Measurements from ENCODE around the gene RBM28. TPM values are rescaled to one million over a fixed set of nuclear protein-coding genes. Genes with fewer than 3 reads are reported as not detected.

RBM28 gene
- total and polyA plus RNA-seq, 2 of the 8 experiments (the other 6 are each of a cell fraction or from before 2014, with no cell fraction given): 12.8 to 65.3 TPM

GRCh38 chr7:128323459-128324367 is 20.0 kb downstream of the RBM28 start:
- H3K9me3 ChIP-seq (ENCODE audit: insufficient read depth in 2 of 2, low read depth in 1 of 2, low read length in 1 of 2): no peaks in the 10 kb centered on the region
- CTCF ChIA-PET (ENCODE audit: partially characterized antibody): interaction anchor here (0.8 to 5.0 kb wide), 6 partner anchors 11 to 114 kb away, joined by 3 to 22 read pairs (median 4); no protein-coding TSS in a partner anchor
- POLR2A ChIA-PET (ENCODE audit: partially characterized antibody): interaction anchor here (0.5 to 2.0 kb wide), 2 partner anchors 9 to 11 kb away, joined by 3 to 5 read pairs; no protein-coding TSS in a partner anchor
- H3K79me2 ChIP-seq (ENCODE audit: control insufficient read depth in 1 of 2, insufficient read depth in 2 of 2, low read length in 2 of 2): no peaks in the 10 kb centered on the region
- no peak overlapping the region for H3K14ac ChIP-seq (ENCODE audit: insufficient read length)
- H2BK5ac ChIP-seq (ENCODE audit: low read depth, low read length): no peak overlapping the region
- H3K4me3 ChIP-seq (ENCODE audit: extremely low read depth in 1 of 4, insufficient read depth in 2 of 4, low read depth in 3 of 4, low read length in 4 of 4): no peak overlapping the region
- FAIRE-seq (no peak), DNase-seq (ENCODE audit: low read depth in 1 of 2, low spot score in 2 of 2) (no peak)
- H2AFZ ChIP-seq (ENCODE audit: low read length): no peak overlapping the region
- no peak overlapping the region for H2BK15ac ChIP-seq (ENCODE audit: low read length)
- H3K4me1 ChIP-seq (replicated peaks in 1 of 4; ENCODE audit: control insufficient read depth in 3 of 4, insufficient read depth in 4 of 4, low read length in 3 of 4): no peaks in the 10 kb centered on the region
- no peak overlapping the region for H3K56ac ChIP-seq (replicated peaks; ENCODE audit: insufficient read length, low read depth, low read length)
- no peaks in the 10 kb centered on the region for H3K23me2 ChIP-seq (ENCODE audit: low read depth, low read length)
- no peak overlapping the region for H2BK12ac ChIP-seq (ENCODE audit: low read depth, low read length)
- no peaks in the 10 kb centered on the region; the same call in 1 of the 2 replicates for H3K79me1 ChIP-seq (ENCODE audit: low read depth, low read length)
- no peak overlapping the region for H4K8ac ChIP-seq (ENCODE audit: extremely low read depth, insufficient read depth, low read length)
- no peak overlapping the region for H4K91ac ChIP-seq (replicated peaks; ENCODE audit: insufficient read length, low read length)
- H3K18ac ChIP-seq (ENCODE audit: extremely low read depth, low read length): no peak overlapping the region
- H4K20me1 ChIP-seq (replicated peaks in 1 of 2; ENCODE audit: control insufficient read depth in 1 of 2, insufficient read depth in 2 of 2, low read length in 2 of 2): no peaks in the 10 kb centered on the region
- H2AK5ac ChIP-seq (ENCODE audit: low read depth, low read length): no peak overlapping the region
- H3K27ac ChIP-seq (ENCODE audit: low read depth, low read length): no peak overlapping the region
- no peak overlapping the region for H3K4me2 ChIP-seq (ENCODE audit: insufficient read depth in 1 of 2, low read depth in 2 of 2, low read length in 2 of 2)
- WGBS, 2 experiments (ENCODE audit: extremely low coverage in 1 of 2, insufficient coverage in 1 of 2, insufficient read length in 1 of 2, insufficient replicate concordance in 2 of 2, low coverage in 1 of 2, low lambda C conversion rate in 2 of 2, missing lambda C conversion rate in 1 of 2): 88% methylated on average over 10 of the region's 10 CpGs; no CpG with 5 or more reads in 1 of the 2 experiments
- no peak overlapping the region for H2BK120ac ChIP-seq (replicated peaks; ENCODE audit: low read depth, low read length)
- H4K5ac ChIP-seq (ENCODE audit: insufficient read length, low read depth, low read length): no peak overlapping the region
- peaks cover 28 to 78% (median 49%) of the 10 kb centered on the region in 4 experiments for H3K36me3 ChIP-seq (ENCODE audit: control insufficient read depth in 2 of 4, insufficient read depth in 4 of 4, low read length in 3 of 4)
- no peak overlapping the region for H3K23ac ChIP-seq (ENCODE audit: insufficient read length)
- H2BK20ac ChIP-seq (ENCODE audit: low read length): no peak overlapping the region
- H3K4ac ChIP-seq (replicated peaks; ENCODE audit: insufficient read length, low read depth, low read length): no peak overlapping the region
- H3K9ac ChIP-seq (replicated peaks in 1 of 4; ENCODE audit: extremely low read depth in 1 of 4, low read depth in 3 of 4, low read length in 3 of 4): no peak overlapping the region
- H3K27me3 ChIP-seq (replicated peaks in 1 of 4; ENCODE audit: control insufficient read depth in 3 of 4, extremely low read depth in 1 of 4, insufficient read depth in 3 of 4, low read length in 3 of 4): no peaks in the 10 kb centered on the region
- TF ChIP-seq TBP (IDR thresholded peaks at IDR 0.05; ENCODE audit: low read depth, low read length) (no peak), SAP30 (IDR thresholded peaks at IDR 0.05; ENCODE audit: insufficient read depth, insufficient replicate concordance, low read length) (no peak), CHD1 (IDR thresholded peaks at IDR 0.05; ENCODE audit: low read depth, low read length) (no peak), TAF1 (IDR thresholded peaks at IDR 0.05; ENCODE audit: low read depth, low read length) (no peak), TAF7 (optimal IDR thresholded peaks at IDR 0.05; ENCODE audit: borderline replicate concordance, low read depth, low read length) (no peak), FOSL1 (IDR thresholded peaks at IDR 0.05; ENCODE audit: insufficient read depth, low read depth, low read length) (no peak), POLR2AphosphoS5 (IDR thresholded peaks at IDR 0.05; ENCODE audit: low read depth, low read length) (no peak), RBBP5 (IDR thresholded peaks at IDR 0.05; ENCODE audit: borderline replicate concordance, low read depth, low read length) (no peak)
- TF ChIP-seq, protein P1, sequence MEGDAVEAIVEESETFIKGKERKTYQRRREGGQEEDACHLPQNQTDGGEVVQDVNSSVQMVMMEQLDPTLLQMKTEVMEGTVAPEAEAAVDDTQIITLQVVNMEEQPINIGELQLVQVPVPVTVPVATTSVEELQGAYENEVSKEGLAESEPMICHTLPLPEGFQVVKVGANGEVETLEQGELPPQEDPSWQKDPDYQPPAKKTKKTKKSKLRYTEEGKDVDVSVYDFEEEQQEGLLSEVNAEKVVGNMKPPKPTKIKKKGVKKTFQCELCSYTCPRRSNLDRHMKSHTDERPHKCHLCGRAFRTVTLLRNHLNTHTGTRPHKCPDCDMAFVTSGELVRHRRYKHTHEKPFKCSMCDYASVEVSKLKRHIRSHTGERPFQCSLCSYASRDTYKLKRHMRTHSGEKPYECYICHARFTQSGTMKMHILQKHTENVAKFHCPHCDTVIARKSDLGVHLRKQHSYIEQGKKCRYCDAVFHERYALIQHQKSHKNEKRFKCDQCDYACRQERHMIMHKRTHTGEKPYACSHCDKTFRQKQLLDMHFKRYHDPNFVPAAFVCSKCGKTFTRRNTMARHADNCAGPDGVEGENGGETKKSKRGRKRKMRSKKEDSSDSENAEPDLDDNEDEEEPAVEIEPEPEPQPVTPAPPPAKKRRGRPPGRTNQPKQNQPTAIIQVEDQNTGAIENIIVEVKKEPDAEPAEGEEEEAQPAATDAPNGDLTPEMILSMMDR (IDR thresholded peaks at IDR 0.05; ENCODE audit: control extremely low read depth in 1 of 3, insufficient read depth in 1 of 3, low read depth in 1 of 3, low read length in 3 of 3): no peak
